Prostate gland (tissue), 2 donors: ENCODE measurements around the gene YIF1A.

Experiments
- POLR2A ChIP-seq: fragments of 450-650 bp; IDR thresholded peaks from one replicate; pipeline ENCODE4 v1.6.1; 2016; ENCODE audit warnings: antibody characterized with exemption, mild to moderate bottlenecking
- POLR2AphosphoS5 ChIP-seq: sonication (generic); formaldehyde crosslinking; IDR thresholded peaks from one replicate; pipeline ENCODE4 v1.6.1; 2017; ENCODE audit warnings: antibody characterized with exemption
- TF ChIP-seq, protein P1 (sequence below), 4 experiments: fragments of 200-600 bp in 2 of 4; fragments of 450-650 bp in 2 of 4; sonication (generic) in 2 of 4; IDR thresholded peaks; 1 replicate in 3 of 4; 2 replicates in 1 of 4; pipeline ENCODE4 v1.5.1; 2016 to 2019; ENCODE audit warnings: antibody characterized with exemption in 4 of 4, mild to moderate bottlenecking in 2 of 4, moderate library complexity in 2 of 4

DNA sequence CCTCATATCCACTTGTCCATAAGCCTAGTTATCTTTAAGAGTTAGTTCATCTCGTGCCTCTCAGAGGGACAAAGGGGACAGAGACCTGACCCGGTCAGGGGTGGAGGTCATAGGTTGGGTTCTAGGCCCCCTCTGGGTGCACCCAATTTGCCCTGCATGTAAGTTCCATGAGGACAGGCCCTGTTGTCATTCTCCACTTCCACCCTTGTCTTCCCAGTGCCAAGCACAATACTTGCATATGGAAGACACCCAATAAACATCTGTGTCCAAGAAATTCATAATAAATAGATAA is 1.3 kb upstream of the YIF1A start:
- TF ChIP-seq, protein P1, sequence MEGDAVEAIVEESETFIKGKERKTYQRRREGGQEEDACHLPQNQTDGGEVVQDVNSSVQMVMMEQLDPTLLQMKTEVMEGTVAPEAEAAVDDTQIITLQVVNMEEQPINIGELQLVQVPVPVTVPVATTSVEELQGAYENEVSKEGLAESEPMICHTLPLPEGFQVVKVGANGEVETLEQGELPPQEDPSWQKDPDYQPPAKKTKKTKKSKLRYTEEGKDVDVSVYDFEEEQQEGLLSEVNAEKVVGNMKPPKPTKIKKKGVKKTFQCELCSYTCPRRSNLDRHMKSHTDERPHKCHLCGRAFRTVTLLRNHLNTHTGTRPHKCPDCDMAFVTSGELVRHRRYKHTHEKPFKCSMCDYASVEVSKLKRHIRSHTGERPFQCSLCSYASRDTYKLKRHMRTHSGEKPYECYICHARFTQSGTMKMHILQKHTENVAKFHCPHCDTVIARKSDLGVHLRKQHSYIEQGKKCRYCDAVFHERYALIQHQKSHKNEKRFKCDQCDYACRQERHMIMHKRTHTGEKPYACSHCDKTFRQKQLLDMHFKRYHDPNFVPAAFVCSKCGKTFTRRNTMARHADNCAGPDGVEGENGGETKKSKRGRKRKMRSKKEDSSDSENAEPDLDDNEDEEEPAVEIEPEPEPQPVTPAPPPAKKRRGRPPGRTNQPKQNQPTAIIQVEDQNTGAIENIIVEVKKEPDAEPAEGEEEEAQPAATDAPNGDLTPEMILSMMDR (IDR thresholded peaks at IDR 0.05), result no peak
- TF ChIP-seq POLR2A (no peak), POLR2AphosphoS5 (no peak)
